Liver (tissue), 9 donors: ENCODE data around the gene PPM1K. TPM values are rescaled to one million over a fixed set of nuclear protein-coding genes. Genes with fewer than 3 reads are reported as not detected.

Experiments used
- DNase-seq: peaks from one replicate; pipeline ENCODE4 v3.0.0-alpha.2; 2017; ENCODE audit warnings: low spot score
- H3K27ac ChIP-seq, 2 donors: one replicate each; pipeline ENCODE4 v1.7.0; 2013; ENCODE audit warnings: inconsistent platforms in 2 of 2, low read length in 2 of 2, control low read depth in 1 of 2, low read depth in 1 of 2, mild to moderate bottlenecking in 1 of 2
- H3K27me3 ChIP-seq, 4 donors: one replicate each; pipeline versions ENCODE4 v1.6.1 to v1.7.0; 2013; ENCODE audit warnings: low read length in 3 of 4, inconsistent platforms in 1 of 4, mild to moderate bottlenecking in 1 of 4, moderate library complexity in 1 of 4; ENCODE audit not compliant: control insufficient read depth in 4 of 4, insufficient read depth in 4 of 4
- H3K36me3 ChIP-seq, 4 donors: one replicate each; pipeline versions ENCODE4 v1.6.1 to v1.7.0; 2013; ENCODE audit warnings: low read length in 3 of 4, mild to moderate bottlenecking in 3 of 4, low read depth in 1 of 4, moderate library complexity in 1 of 4; ENCODE audit not compliant: control insufficient read depth in 4 of 4, insufficient read depth in 3 of 4
- H3K4me1 ChIP-seq, 4 donors: one replicate each; pipeline versions ENCODE4 v1.6.1 to v1.7.0; 2013; ENCODE audit warnings: low read length in 3 of 4, mild to moderate bottlenecking in 3 of 4, moderate library complexity in 1 of 4; ENCODE audit not compliant: control insufficient read depth in 4 of 4, insufficient read depth in 4 of 4
- H3K4me3 ChIP-seq, 3 donors: one replicate each; pipeline versions ENCODE4 v1.6.1 to v1.7.0; 2013; ENCODE audit warnings: low read length in 3 of 3, control low read depth in 1 of 3, low read depth in 1 of 3, mild to moderate bottlenecking in 1 of 3
- H3K9ac ChIP-seq, 2 donors: one replicate each; pipeline ENCODE4 v1.7.0; 2013; ENCODE audit warnings: low read length in 2 of 2, mild to moderate bottlenecking in 2 of 2, moderate library complexity in 2 of 2, control low read depth in 1 of 2, low read depth in 1 of 2
- H3K9me3 ChIP-seq, 4 donors: one replicate each; pipeline versions ENCODE4 v1.6.1 to v1.7.0; 2013; ENCODE audit warnings: low read length in 3 of 4; ENCODE audit not compliant: control insufficient read depth in 4 of 4
- ATF3 ChIP-seq: IDR thresholded peaks from 2 replicates; pipeline ENCODE4 v1.6.1; 2016; ENCODE audit warnings: antibody characterized with exemption
- CTCF ChIP-seq: fragments of 150-350 bp; IDR thresholded peaks from 2 replicates; pipeline ENCODE4 v1.5.1; 2017; ENCODE audit warnings: improper control_type of control experiment, low read depth, low read length; ENCODE audit not compliant: missing input control
- EGR1 ChIP-seq, 2 donors: IDR thresholded peaks; 2 replicates each; pipeline ENCODE4 v1.6.1; 2016 to 2018; ENCODE audit warnings: antibody characterized with exemption in 2 of 2, low read depth in 2 of 2
- FOXA1 ChIP-seq: IDR thresholded peaks from 2 replicates; pipeline ENCODE4 v1.6.1; 2016; ENCODE audit warnings: antibody characterized with exemption
- FOXA2 ChIP-seq: IDR thresholded peaks from 2 replicates; pipeline ENCODE4 v1.6.1; 2016; ENCODE audit warnings: antibody characterized with exemption
- GABPA ChIP-seq, 2 donors: IDR thresholded peaks in 1 of 2; conservative IDR thresholded peaks in 1 of 2; 2 replicates each; pipeline ENCODE4 v1.6.1; 2016; ENCODE audit warnings: antibody characterized with exemption in 2 of 2, mild to moderate bottlenecking in 1 of 2, moderate library complexity in 1 of 2
- HNF4A ChIP-seq, 2 donors: conservative IDR thresholded peaks; 2 replicates each; pipeline ENCODE4 v1.6.1; 2016; ENCODE audit warnings: antibody characterized with exemption in 2 of 2, mild to moderate bottlenecking in 2 of 2
- HNF4G ChIP-seq: IDR thresholded peaks from 2 replicates; pipeline ENCODE4 v1.6.1; 2016; ENCODE audit warnings: antibody characterized with exemption
- JUND ChIP-seq, 2 donors: IDR thresholded peaks; 2 replicates each; pipeline ENCODE4 v1.6.1; 2016; ENCODE audit warnings: antibody characterized with exemption in 2 of 2
- MAX ChIP-seq: IDR thresholded peaks from 2 replicates; pipeline ENCODE4 v1.6.1; 2016; ENCODE audit warnings: antibody characterized with exemption
- NR2F2 ChIP-seq: IDR thresholded peaks from 2 replicates; pipeline ENCODE4 v1.6.1; 2016; ENCODE audit warnings: antibody characterized with exemption
- RAD21 ChIP-seq, 2 donors: IDR thresholded peaks; 2 replicates each; pipeline ENCODE4 v1.6.1; 2016; ENCODE audit warnings: antibody characterized with exemption in 2 of 2, mild to moderate bottlenecking in 2 of 2
- REST ChIP-seq: IDR thresholded peaks from 2 replicates; pipeline ENCODE4 v1.6.1; 2016; ENCODE audit warnings: antibody characterized with exemption, mild to moderate bottlenecking
- RXRA ChIP-seq, 2 donors: IDR thresholded peaks; 2 replicates each; pipeline ENCODE4 v1.6.1; 2017 to 2018; ENCODE audit warnings: antibody characterized with exemption in 2 of 2, mild to moderate bottlenecking in 1 of 2
- SP1 ChIP-seq: IDR thresholded peaks from 2 replicates; pipeline ENCODE4 v1.6.1; 2018; ENCODE audit warnings: antibody characterized with exemption, mild to moderate bottlenecking
- TAF1 ChIP-seq: conservative IDR thresholded peaks from 2 replicates; pipeline ENCODE4 v1.6.1; 2016; ENCODE audit warnings: antibody characterized with exemption, mild to moderate bottlenecking
- YY1 ChIP-seq: IDR thresholded peaks from 2 replicates; pipeline ENCODE4 v1.6.1; 2016; ENCODE audit warnings: antibody characterized with exemption, mild to moderate bottlenecking
- ZBTB33 ChIP-seq: IDR thresholded peaks from 2 replicates; pipeline ENCODE4 v1.6.1; 2016; ENCODE audit warnings: antibody characterized with exemption
- WGBS: extraction: QIAGEN DNeasy Blood & Tissue Kit; methylation state at CpG from one replicate; pipeline ENCODE4 v1.1.7; 2013; 5-methylcytosine and 5-hydroxymethylcytosine counted together
- polyA plus RNA-seq, 2 donors: library from polyadenylated mRNA; stranded (reverse) in 1 of 2; unstranded in 1 of 2; fragments of 200-250 nt in 1 of 2; fragments of >200 nt in 1 of 2; fragmentation: Nextera tagmentation in 1 of 2; extraction: Ambion mirVana in 1 of 2; gene quantifications; one replicate each; pipeline versions ENCODE4 v1.2.1 to v1.2.3, GENCODE V29; 2013 to 2015
- total RNA-seq, 2 donors: library from RNA; depleted of rRNA; stranded (reverse); fragments of >200 nt; gene quantifications; one replicate each; pipeline ENCODE4 v1.2.3, GENCODE V29; 2014
- donor health status: healthy.
- donor health status: healthy.
- donor health status: healthy.
- donor health status: healthy.
- donor health status: healthy.

Gene PPM1K
- total RNA-seq (10 to 100 TPM in 1 of 2 donors, 1 to 10 TPM in 1; 9.4 to 12.7 TPM), polyA plus RNA-seq (1 to 10 TPM; 1.3 to 4.1 TPM)

GRCh38 chr4:88284439-88285234 is at the start of gene PPM1K:
Gene PPM1K (minus strand): TSS chr4:88284561. CDS start chr4:88278583, 5,978 bp downstream.
- Histone ChIP-seq H3K27ac (peak within 1 kb of the TSS; percentile 93 to 95), H3K9me3 (no peaks in the 10 kb centered on the region), H3K27me3 (no peaks in the 10 kb centered on the region), H3K4me3 (peak within 1 kb of the TSS; percentile 76 to 87 (median 81)), H3K36me3 (no peaks in the 10 kb centered on the region), H3K9ac (peak within 1 kb of the TSS; percentile 72 to 100), H3K4me1 (peaks cover 4 to 30% (median 23%) of the 10 kb centered on the region in 4 donors)
- DNase-seq, result peak; percentile 98
- TF ChIP-seq RAD21 (IDR thresholded peaks at IDR 0.05) (peak in 1 of 2 donors; percentile 48), ATF3 (no peak), NR2F2 (no peak), YY1 (peak; percentile 29), JUND (IDR thresholded peaks at IDR 0.05) (peak; percentile 23 to 72), FOXA1 (peak; percentile 72), ZBTB33 (peak; percentile 22), RXRA (IDR thresholded peaks at IDR 0.05) (no peak), SP1 (peak; percentile 90), EGR1 (IDR thresholded peaks at IDR 0.05; ENCODE audit: low read depth in 2 of 2) (peak in 1 of 2 donors; percentile 54), HNF4G (no peak), TAF1 (peak; percentile 60), FOXA2 (no peak), HNF4A (conservative IDR thresholded peaks at IDR 0.05) (peak in 1 of 2 donors; percentile 8), GABPA (IDR thresholded peaks at IDR 0.05 in 1 of 2, conservative IDR thresholded peaks at IDR 0.05 in 1 of 2) (peak in 1 of 2 donors; percentile 32), MAX (peak; percentile 24), CTCF (no peak), REST (peak; percentile 70)
- under 1% methylated on average over 55 of the region's 55 CpGs for WGBS
